ENCODE results near the gene PLPPR3.
"Not testable (repeated sequence)": the region's sequence is repeated elsewhere in the genome, so short reads cannot be mapped to it uniquely, and the experiment has no call there.

PLPPR3 gene

DNA sequence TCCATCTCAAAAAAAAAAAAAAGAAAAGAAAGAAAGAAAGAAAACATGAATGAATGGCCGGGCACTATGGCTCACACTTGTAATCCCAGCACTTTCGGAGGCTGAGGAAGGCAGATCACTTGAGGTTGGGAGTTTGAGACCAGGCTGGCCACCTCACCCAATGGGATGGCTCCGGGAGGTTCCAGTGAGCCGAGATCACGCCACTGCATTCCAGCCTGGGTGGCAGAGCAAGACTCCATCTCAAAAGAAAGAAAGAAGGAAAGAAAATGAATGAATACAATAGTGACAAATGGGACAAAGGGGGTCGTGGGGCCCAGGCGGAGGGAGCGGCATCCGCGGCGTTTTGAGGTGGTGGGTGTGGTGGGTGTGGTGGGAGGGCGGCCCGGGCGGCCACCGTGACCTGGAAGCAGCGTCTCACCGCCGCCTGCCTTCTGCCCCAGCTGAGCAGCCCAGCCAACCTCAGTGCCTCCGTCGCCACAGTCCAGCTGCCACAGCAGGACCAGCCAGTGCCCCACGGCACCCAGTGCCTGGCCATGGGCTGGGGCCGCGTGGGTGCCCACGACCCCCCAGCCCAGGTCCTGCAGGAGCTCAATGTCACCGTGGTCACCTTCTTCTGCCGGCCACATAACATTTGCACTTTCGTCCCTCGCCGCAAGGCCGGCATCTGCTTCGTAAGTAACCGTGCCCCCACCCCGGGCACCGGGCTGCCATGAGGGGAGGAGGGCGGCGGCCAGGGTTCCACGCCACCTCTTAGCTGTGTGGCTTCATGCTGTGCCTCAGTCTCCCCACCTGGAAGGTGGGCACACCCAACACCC is 24.2 kb upstream of the PLPPR3 start:
- no peaks in the 10 kb centered on the region for H3K9me3 Mint-ChIP-seq
- H3K36me3 Mint-ChIP-seq (ENCODE audit: low read depth): no peaks in the 10 kb centered on the region
- H3K4me3 Mint-ChIP-seq: no peak overlapping the region
- peaks cover 58% of the 10 kb centered on the region for H3K27me3 Mint-ChIP-seq
- peaks cover 3% of the 10 kb centered on the region for H3K4me1 Mint-ChIP-seq
- DNase-seq (no peak), ATAC-seq (no peak)
- no peak overlapping the region for H3K27ac Mint-ChIP-seq

DNA sequence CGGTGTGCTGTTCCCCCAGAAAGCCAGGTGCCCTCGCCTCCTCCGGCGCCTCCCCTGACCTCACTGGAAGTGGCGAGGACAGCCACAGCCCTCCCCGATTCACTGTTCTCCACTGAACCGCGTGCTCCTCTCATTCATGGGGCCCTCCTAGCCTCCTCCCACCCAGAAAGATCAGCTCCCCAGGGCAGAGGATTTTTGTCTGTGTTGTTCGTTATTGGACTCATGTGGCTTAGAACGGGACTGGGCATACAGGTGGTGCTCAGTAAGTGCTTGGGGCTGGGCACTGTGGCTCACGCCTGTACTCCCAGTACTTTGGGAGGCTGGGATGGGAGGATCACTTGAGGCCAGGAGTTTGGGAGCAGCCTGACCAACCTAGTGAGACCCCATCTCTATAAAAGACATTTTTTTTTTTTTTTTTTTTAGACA is 22.8 kb upstream of the PLPPR3 start:
- ATAC-seq: no peak
- H3K9me3 Mint-ChIP-seq: no peaks in the 10 kb centered on the region
- peaks cover 3% of the 10 kb centered on the region for H3K4me1 Mint-ChIP-seq
- peaks cover 52% of the 10 kb centered on the region for H3K27me3 Mint-ChIP-seq
- no peak overlapping the region for H3K4me3 Mint-ChIP-seq
- H3K27ac Mint-ChIP-seq: no peak overlapping the region
- no peak for DNase-seq
- H3K36me3 Mint-ChIP-seq (ENCODE audit: low read depth): no peaks in the 10 kb centered on the region

DNA sequence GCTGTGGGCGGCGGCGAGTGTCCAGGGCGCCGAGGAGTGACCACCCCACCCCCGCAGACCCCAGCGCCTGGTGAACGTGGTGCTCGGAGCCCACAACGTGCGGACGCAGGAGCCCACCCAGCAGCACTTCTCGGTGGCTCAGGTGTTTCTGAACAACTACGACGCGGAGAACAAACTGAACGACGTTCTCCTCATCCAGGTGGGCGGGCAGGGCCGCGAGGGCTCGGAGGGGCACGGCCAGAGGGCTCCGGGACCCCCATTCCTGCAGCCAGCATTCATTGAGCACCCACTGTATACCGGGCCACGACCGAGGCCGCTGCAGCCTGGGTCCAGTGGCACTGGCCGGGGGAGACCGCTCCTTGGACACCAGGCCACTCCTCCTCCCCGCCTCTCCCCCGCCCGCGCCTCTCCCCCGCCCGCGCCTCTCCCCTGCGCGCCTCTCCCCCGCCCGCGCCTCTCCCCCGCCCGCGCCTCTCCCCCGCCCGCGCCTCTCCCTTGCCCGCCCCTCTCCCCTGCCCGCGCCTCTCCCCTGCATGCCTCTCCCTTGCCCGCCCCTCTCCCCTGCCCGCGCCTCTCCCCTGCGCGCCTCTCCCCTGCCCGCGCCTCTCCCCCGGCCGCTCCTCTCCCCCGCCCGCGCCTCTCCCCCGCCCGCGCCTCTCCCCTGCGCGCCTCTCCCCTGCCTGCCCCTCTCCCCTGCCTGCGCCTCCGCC is 22.2 kb upstream of the PLPPR3 start:
- DNase-seq: no peak
- ATAC-seq: no peak
- H3K9me3 Mint-ChIP-seq: no peaks in the 10 kb centered on the region
- H3K4me1 Mint-ChIP-seq: peaks cover 3% of the 10 kb centered on the region
- no peaks in the 10 kb centered on the region for H3K36me3 Mint-ChIP-seq (ENCODE audit: low read depth)
- H3K27me3 Mint-ChIP-seq: peaks cover 46% of the 10 kb centered on the region
- no peak overlapping the region for H3K4me3 Mint-ChIP-seq
- no peak overlapping the region for H3K27ac Mint-ChIP-seq

DNA sequence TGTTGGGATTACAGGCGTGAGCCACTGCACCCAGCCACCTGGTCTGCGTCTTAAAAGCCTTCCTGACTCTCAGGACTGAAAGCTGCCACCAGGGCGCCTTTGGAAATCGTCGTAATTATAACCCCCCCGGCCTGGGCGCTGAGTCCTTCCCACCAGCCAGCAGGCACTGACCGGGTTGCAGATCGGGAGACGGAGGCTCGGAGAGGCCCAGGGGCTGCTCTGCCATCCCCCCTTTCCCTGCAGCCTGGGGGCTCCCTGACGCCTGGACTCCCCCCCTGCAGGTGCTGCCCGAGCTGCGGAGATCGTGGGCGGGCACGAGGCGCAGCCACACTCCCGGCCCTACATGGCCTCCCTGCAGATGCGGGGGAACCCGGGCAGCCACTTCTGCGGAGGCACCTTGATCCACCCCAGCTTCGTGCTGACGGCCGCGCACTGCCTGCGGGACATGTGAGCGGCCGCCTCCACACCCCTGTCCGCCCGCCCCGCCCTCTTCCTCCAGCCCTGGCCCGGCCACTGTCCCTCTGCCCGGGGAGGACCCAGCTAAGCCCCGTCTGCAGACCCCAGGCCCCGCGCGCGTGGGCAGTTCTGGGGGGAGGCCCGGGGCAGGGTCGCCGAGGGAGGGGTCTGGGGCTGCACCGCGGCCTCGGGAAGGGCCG is 21.6 kb upstream of the PLPPR3 start:
- H3K27me3 Mint-ChIP-seq: peaks cover 43% of the 10 kb centered on the region

DNA sequence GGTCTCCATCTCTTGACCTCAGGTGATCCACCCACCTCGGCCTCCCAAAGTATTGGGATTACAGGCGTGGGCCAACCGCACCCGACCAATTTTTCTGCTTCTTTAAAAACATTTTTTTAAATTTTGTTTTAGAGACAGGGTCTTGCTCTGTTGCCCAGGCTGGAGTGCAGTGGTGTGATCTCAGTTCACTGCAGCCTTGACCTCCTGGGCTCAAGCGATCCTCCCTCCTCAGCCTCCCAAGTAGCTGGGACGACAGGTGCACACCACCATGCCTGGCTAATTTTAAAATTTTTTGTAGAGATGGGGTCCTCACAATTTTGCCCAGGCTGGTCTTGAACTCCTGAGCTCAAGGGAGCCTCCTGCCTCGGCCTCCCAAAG is 21.0 kb upstream of the PLPPR3 start:
- H3K36me3 Mint-ChIP-seq (ENCODE audit: low read depth); H3K4me3 Mint-ChIP-seq; ATAC-seq: not testable (repeated sequence)

More for the DNA sequence above, 21.6 kb upstream of the PLPPR3 start:
- ATAC-seq (no peak), DNase-seq (no peak)
- Mint-ChIP-seq H3K36me3 (ENCODE audit: low read depth) (no peaks in the 10 kb centered on the region), H3K4me3 (no peak overlapping the region), H3K9me3 (no peaks in the 10 kb centered on the region), H3K4me1 (peaks cover 3% of the 10 kb centered on the region), H3K27ac (no peak overlapping the region)

DNA sequence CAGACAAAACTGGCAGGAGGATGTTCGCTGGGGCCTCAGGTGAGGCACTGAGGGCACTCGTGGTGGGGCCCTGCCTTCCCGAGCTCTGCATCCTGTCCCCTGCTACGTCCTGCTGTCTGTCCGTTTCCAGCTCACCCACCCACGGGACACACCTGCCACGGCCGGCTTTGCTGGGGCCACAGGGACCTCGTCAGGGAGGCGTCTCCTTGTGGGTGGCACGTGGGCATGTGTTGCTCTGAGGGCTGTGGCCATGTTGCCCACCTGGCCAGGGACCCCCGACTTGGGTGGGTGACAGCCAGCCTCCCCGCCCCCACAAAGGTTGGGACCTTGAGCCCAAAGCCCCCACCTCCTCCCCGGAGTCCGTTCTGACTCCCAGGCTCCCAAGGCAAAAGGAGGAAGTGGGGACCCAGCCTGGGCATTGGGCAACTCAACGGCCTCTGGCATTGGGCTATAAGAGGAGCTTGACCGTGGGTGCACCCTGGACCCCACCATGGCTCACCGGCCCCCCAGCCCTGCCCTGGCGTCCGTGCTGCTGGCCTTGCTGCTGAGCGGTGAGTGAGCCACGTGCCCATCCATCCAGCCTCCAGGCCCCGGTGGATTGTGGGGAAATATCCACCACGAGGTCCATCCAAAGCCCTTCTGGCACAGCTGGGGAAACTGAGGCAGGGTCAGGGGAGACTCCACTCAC is 18.9 kb upstream of the PLPPR3 start, which contains the start of gene PRTN3:
Gene PRTN3 (plus strand): TSS at position 481 of the 688 bp plus-strand sequence. CDS start 10 bp downstream, at position 491.
- peaks cover 34% of the 10 kb centered on the region for H3K27me3 Mint-ChIP-seq
- ATAC-seq (no peak), DNase-seq (no peak)
- H3K4me3 Mint-ChIP-seq: no peak within 1 kb of the TSS
- H3K27ac Mint-ChIP-seq: no peak within 1 kb of the TSS
- H3K9me3 Mint-ChIP-seq: no peaks in the 10 kb centered on the region
- H3K36me3 Mint-ChIP-seq (ENCODE audit: low read depth): no peaks in the 10 kb centered on the region
- peaks cover 3% of the 10 kb centered on the region for H3K4me1 Mint-ChIP-seq

More for the DNA sequence above, 21.0 kb upstream of the PLPPR3 start:
- H3K4me1 Mint-ChIP-seq, DNase-seq, H3K27ac Mint-ChIP-seq, H3K9me3 Mint-ChIP-seq: not testable (repeated sequence)
- peaks cover 43% of the 10 kb centered on the region for H3K27me3 Mint-ChIP-seq

DNA sequence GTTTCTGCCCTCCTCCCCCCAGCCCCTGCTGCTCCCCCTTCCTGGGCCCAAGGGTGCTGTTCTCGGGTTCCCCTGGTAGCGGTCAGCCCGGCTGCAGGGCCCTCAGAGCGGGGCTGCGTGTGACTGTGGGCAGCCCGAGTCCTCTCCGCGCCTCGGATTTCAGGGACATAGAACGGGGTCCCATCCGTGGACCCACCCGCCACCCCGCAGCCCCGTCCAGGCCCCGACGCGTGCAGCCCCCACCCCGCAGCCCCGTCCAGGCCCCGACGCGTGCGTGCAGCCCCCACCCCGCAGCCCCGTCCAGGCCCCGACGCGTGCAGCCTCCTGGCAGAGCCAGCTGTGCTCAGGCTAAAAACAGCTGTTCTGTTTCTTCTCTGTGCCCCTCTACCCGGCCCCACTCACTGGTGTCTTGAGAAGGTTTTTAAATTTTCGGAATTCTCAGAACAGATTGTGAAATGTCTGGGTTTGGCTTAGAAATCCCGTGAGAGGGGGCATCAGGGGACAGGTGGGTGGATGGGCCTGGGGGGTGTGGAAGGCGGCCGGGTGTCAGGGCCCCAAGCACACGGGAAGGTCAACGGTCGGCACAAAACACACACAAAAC is 13.6 kb upstream of the PLPPR3 start:
- Mint-ChIP-seq H3K9me3 (no peaks in the 10 kb centered on the region), H3K4me1 (no peaks in the 10 kb centered on the region), H3K27me3 (peaks cover 11% of the 10 kb centered on the region), H3K36me3 (ENCODE audit: low read depth) (no peaks in the 10 kb centered on the region), H3K4me3 (no peak overlapping the region), H3K27ac (no peak overlapping the region)
- DNase-seq: no peak
- no peak for ATAC-seq

DNA sequence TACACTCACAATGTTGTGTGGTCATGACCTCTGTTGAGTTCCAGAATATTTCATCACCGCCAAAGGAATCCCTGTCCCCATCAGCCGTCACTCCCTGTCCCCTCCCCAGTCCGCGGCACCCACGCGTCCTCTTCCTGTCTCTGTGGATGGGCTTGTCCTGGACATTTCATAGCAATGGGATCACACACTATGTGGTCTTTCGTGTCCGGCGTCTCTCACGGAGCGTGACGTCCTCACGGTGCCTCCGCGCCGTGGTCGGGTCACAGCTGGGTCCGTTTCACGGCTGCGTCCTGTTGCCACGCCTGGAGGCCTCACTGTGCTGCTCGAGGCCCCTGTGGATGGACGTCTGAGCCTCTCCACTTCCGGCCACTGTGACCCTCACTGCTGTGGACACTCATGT is 12.5 kb upstream of the PLPPR3 start:
- Mint-ChIP-seq H3K9me3 (no peaks in the 10 kb centered on the region), H3K27me3 (peaks cover 11% of the 10 kb centered on the region), H3K36me3 (ENCODE audit: low read depth) (no peaks in the 10 kb centered on the region), H3K4me3 (no peak overlapping the region), H3K27ac (no peak overlapping the region), H3K4me1 (no peaks in the 10 kb centered on the region)
- DNase-seq (no peak), ATAC-seq (no peak)

DNA sequence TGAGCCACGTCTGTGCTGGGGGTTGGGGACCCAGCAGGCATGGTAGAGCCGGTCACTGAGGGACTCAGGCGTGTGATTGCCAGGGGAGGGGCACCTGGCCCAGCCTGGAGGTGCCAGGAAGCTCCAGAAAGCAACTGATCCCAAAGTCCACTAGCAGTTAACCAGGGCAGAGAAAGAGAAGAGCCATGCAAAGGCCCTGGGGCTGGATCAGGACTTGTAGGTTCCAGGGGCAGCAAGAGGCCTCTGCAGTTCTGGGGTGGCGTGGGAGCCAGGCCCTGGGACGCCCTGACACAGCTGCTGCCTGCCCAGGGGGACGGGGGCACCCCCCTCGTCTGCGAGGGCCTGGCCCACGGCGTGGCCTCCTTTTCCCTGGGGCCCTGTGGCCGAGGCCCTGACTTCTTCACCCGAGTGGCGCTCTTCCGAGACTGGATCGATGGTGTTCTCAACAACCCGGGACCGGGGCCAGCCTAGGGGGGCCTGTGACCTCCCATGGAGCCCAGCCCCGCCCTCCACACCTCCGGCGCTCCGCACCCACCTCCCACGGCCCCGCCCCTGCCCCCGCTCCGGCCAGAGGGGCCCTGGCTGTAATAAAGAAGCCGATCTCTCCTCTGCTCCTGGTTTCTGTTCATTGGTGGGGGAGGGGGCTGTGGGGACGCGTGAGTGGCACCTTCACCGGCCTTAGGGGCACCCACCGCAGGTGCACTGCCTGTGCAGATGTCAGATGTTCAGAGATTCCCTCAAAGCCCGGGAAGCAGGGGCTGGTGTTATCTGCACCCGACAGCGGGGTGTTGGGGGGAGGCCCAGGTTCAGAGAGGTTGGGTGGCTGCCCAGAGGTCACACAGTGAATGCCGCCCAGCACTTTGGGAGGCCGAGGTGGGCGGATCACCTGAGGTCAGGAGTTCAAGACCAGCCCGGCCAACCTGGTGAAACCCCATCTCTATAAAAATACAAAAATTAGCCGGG is 9.9 kb upstream of the PLPPR3 start:
- H3K4me1 Mint-ChIP-seq: no peaks in the 10 kb centered on the region
- DNase-seq (no peak), ATAC-seq (no peak)
- peaks cover 11% of the 10 kb centered on the region for H3K27me3 Mint-ChIP-seq
- no peaks in the 10 kb centered on the region for H3K36me3 Mint-ChIP-seq (ENCODE audit: low read depth)
- H3K27ac Mint-ChIP-seq: no peak overlapping the region
- H3K4me3 Mint-ChIP-seq: no peak overlapping the region
- H3K9me3 Mint-ChIP-seq: no peaks in the 10 kb centered on the region

DNA sequence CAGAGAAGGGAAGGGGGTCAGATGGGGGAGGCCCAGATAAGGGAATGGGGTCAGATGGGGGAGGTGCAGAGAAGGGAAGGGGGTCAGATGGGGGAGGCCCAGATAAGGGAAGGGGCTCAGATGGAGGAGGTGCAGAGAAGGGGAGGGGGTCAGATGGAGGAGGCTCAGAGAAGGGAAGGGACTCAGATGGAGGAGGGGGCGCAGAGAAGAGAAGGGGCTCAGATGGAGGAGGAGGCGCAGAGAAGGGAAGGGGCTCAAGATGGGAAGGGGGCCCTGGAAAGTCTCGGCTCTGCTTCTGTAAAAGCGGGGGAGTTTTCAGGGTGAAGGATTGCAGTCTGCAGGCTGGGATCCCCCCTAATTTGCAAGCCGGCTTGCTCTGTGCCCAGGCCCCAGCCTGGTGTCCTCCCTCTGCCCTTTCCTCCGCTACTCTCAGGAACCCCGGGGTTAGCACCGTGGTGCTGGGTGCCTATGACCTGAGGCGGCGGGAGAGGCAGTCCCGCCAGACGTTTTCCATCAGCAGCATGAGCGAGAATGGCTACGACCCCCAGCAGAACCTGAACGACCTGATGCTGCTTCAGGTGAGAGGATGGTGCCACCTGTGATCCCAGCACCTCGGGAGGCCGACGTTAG is 7.5 kb upstream of the PLPPR3 start:
- H3K27ac Mint-ChIP-seq: no peak overlapping the region
- H3K4me1 Mint-ChIP-seq: no peaks in the 10 kb centered on the region
- H3K27me3 Mint-ChIP-seq: peaks cover 8% of the 10 kb centered on the region
- H3K9me3 Mint-ChIP-seq: no peaks in the 10 kb centered on the region
- no peaks in the 10 kb centered on the region for H3K36me3 Mint-ChIP-seq (ENCODE audit: low read depth)
- DNase-seq (no peak), ATAC-seq (no peak)
- H3K4me3 Mint-ChIP-seq: no peak overlapping the region

DNA sequence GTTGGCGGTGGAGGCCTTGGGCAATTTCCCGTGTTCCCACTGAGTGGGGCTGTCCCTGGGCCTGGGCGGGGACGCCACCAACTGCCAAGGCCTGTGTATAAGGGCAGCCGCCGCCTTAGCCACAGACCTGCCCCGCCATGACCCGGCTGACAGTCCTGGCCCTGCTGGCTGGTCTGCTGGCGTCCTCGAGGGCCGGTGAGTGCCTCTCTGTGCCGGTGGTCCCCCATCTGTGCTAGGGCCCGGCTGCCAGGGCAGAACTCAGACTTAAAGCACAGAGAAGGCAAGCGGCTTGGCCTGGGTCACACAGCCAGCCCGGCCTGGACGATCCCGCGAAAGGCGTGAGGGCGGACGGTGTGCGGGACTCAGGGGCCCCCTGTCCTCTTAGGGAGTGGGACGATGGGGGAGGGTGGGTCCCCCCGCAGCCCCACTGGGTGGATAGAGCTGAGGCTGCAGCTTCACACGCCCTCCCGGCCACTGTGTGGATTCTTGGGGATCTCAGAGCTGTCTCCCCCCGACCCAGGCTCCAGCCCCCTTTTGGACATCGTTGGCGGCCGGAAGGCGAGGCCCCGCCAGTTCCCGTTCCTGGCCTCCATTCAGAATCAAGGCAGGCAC is 6.1 kb upstream of the PLPPR3 start, which contains the start of gene AZU1:
Gene AZU1 (plus strand): TSS at position 128 of the 612 bp plus-strand sequence. CDS start 10 bp downstream, at position 138.
- no peak within 1 kb of the TSS for H3K27ac Mint-ChIP-seq
- no peak for DNase-seq
- no peak for ATAC-seq
- peaks cover 19% of the 10 kb centered on the region for H3K27me3 Mint-ChIP-seq
- no peak within 1 kb of the TSS for H3K4me3 Mint-ChIP-seq
- no peaks in the 10 kb centered on the region for H3K36me3 Mint-ChIP-seq (ENCODE audit: low read depth)
- H3K4me1 Mint-ChIP-seq: no peaks in the 10 kb centered on the region
- no peaks in the 10 kb centered on the region for H3K9me3 Mint-ChIP-seq

DNA sequence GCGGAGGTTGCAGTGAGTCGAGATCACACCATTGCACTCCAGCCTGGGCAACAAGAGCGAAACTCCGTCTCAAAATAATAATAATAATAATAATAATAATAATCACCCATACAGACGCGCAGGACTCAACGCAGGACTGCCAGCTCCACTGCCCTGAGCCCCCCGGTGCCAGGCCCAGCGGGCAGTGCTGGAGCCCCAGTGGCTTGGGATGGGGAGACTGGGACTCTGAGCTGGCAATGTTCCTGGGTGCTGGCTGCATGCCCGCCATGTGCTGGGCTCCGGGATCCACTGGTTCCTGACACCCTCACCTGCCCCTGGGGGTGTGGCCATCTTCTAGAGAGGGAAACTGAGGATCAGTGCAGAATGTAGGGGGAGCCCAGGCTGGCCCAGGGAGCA is 5.6 kb upstream of the PLPPR3 start:
- no peak for ATAC-seq
- DNase-seq: no peak
- Mint-ChIP-seq H3K9me3 (no peaks in the 10 kb centered on the region), H3K27me3 (peaks cover 22% of the 10 kb centered on the region), H3K4me1 (no peaks in the 10 kb centered on the region), H3K27ac (no peak overlapping the region), H3K4me3 (no peak overlapping the region), H3K36me3 (ENCODE audit: low read depth) (no peaks in the 10 kb centered on the region)

All from activated naive CD8-positive, alpha-beta T cell treated with anti-CD3 and anti-CD28 coated beads, Interleukin-2, amount 50 U/mL, for 24 hours (primary cell).